ENCODE results near the gene SPATA18. TPM values are rescaled to one million over a fixed set of nuclear protein-coding genes. Genes with fewer than 3 reads are reported as not detected.

The SPATA18 gene
- total and polyA plus RNA-seq, 4 donors: 0.03 to 1.1 (median 0.40) TPM

GRCh38 chr4:52015366-52015765 lies 35.7 kb upstream of the SPATA18 start:
- Histone ChIP-seq H3K27ac (ENCODE audit: low read depth in 1 of 2, low read length in 2 of 2) (no peak overlapping the region), H3K9ac (ENCODE audit: low read depth in 1 of 2, low read length in 2 of 2) (no peak overlapping the region), H3K27me3 (ENCODE audit: control insufficient read depth in 4 of 4, insufficient read depth in 4 of 4, low read length in 3 of 4) (no peaks in the 10 kb centered on the region), H3K4me3 (ENCODE audit: low read depth in 1 of 3, low read length in 3 of 3) (no peak overlapping the region), H3K4me1 (ENCODE audit: control insufficient read depth in 4 of 4, insufficient read depth in 4 of 4, low read length in 3 of 4) (no peaks in the 10 kb centered on the region), H3K9me3 (ENCODE audit: control insufficient read depth in 4 of 4, low read length in 3 of 4) (no peaks in the 10 kb centered on the region), H3K36me3 (ENCODE audit: control insufficient read depth in 4 of 4, insufficient read depth in 3 of 4, low read depth in 1 of 4, low read length in 3 of 4) (no peaks in the 10 kb centered on the region)
- TF ChIP-seq CTCF (IDR thresholded peaks at IDR 0.05; ENCODE audit: low read depth, low read length, missing input control): peak; percentile 35
- TF ChIP-seq REST (IDR thresholded peaks at IDR 0.05): no peak
- peak; percentile 78 to 80 for TF ChIP-seq RAD21 (IDR thresholded peaks at IDR 0.05)
- DNase-seq (ENCODE audit: low spot score): no peak
- 58% methylated on average over 7 of the region's 7 CpGs for WGBS

DNA sequence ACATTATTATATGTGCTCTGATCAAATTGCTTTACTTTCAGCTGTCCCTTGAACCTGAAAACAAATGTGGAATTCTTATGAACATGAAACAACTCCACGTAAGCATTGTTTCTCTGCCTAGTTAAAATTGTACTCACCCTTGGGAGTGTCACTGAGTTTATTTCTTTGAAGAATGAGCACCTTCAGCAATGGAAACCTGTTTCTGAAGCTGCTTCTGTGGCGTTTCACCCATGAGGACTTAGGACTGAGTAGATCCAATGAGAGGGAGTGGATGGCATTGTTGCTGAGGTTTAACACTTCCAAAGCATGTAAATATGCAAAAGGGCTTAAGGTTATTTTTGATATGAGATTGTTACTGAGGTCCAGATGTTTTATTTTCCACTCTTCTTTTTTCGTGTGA lies 34.1 kb upstream of the SPATA18 start:
- Histone ChIP-seq H3K4me1 (ENCODE audit: control insufficient read depth in 4 of 4, insufficient read depth in 4 of 4, low read length in 3 of 4) (no peaks in the 10 kb centered on the region), H3K4me3 (ENCODE audit: low read depth in 1 of 3, low read length in 3 of 3) (no peak overlapping the region), H3K27ac (ENCODE audit: low read depth in 1 of 2, low read length in 2 of 2) (no peak overlapping the region), H3K36me3 (ENCODE audit: control insufficient read depth in 4 of 4, insufficient read depth in 3 of 4, low read depth in 1 of 4, low read length in 3 of 4) (no peaks in the 10 kb centered on the region), H3K9ac (ENCODE audit: low read depth in 1 of 2, low read length in 2 of 2) (no peak overlapping the region), H3K27me3 (ENCODE audit: control insufficient read depth in 4 of 4, insufficient read depth in 4 of 4, low read length in 3 of 4) (no peaks in the 10 kb centered on the region), H3K9me3 (ENCODE audit: control insufficient read depth in 4 of 4, low read length in 3 of 4) (no peaks in the 10 kb centered on the region)
- no peak for DNase-seq (ENCODE audit: low spot score)
- TF ChIP-seq TAF1 (conservative IDR thresholded peaks at IDR 0.05): no peak
- TF ChIP-seq NR2F2 (IDR thresholded peaks at IDR 0.05): no peak
- no peak for TF ChIP-seq HNF4A (conservative IDR thresholded peaks at IDR 0.05)
- TF ChIP-seq REST (IDR thresholded peaks at IDR 0.05): no peak
- no peak for TF ChIP-seq SP1 (IDR thresholded peaks at IDR 0.05)
- TF ChIP-seq FOXA1 (IDR thresholded peaks at IDR 0.05): no peak
- TF ChIP-seq, protein P1, sequence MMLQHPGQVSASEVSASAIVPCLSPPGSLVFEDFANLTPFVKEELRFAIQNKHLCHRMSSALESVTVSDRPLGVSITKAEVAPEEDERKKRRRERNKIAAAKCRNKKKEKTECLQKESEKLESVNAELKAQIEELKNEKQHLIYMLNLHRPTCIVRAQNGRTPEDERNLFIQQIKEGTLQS (IDR thresholded peaks at IDR 0.05): no peak
- WGBS: 82% methylated on average over 3 of the region's 3 CpGs
